ENCODE measurements around the gene UNC45B. TPM values are rescaled to one million over a fixed set of nuclear protein-coding genes. Genes with fewer than 3 reads are reported as not detected.

UNC45B gene
- total and polyA plus RNA-seq, 2 donors (not counting 3 experiments of a cell fraction or from before 2014, with no cell fraction given): not detected

GRCh38 chr17:35154196-35155165 is 6.9 kb downstream of the UNC45B start:
- Histone ChIP-seq H3K9me3 (replicated peaks; ENCODE audit: control insufficient read depth, insufficient read depth, low read length) (no peaks in the 10 kb centered on the region), H3K4me3 (replicated peaks in 1 of 3; ENCODE audit: insufficient read depth in 1 of 3, low read depth in 1 of 3, low read length in 3 of 3) (no peak overlapping the region), H3K4me1 (ENCODE audit: control insufficient read depth, extremely low read depth, insufficient read depth, low read length) (no peaks in the 10 kb centered on the region), H2AFZ (ENCODE audit: low read depth, low read length) (no peak overlapping the region), H3K9me1 (replicated peaks; ENCODE audit: control insufficient read depth, extremely low read depth, insufficient read depth, low read length) (no peaks in the 10 kb centered on the region), H3K9ac (replicated peaks; ENCODE audit: extremely low read depth, insufficient read depth, low read length) (no peak overlapping the region), H3K27ac (ENCODE audit: insufficient read depth, low read depth, low read length) (no peak overlapping the region), H3K79me2 (ENCODE audit: control insufficient read depth, insufficient read depth, low read length) (no peaks in the 10 kb centered on the region), H3K27me3 (ENCODE audit: control insufficient read depth in 2 of 2, insufficient read depth in 2 of 2, low read length in 2 of 2) (peaks cover 3 to 4% of the 10 kb centered on the region in 2 experiments), H3K4me2 (ENCODE audit: insufficient read depth, low read length) (no peak overlapping the region), H3K36me3 (ENCODE audit: control insufficient read depth in 2 of 2, extremely low read depth in 1 of 2, insufficient read depth in 2 of 2, low read length in 2 of 2) (no peaks in the 10 kb centered on the region), H4K20me1 (replicated peaks; ENCODE audit: control insufficient read depth, extremely low read depth, insufficient read depth, low read length) (no peaks in the 10 kb centered on the region)
- no peak for DNase-seq (ENCODE audit: low read depth, low spot score)
- ChIA-PET CTCF (no interaction called here), POLR2A (no interaction called here)
- TF ChIP-seq JUN (IDR thresholded peaks at IDR 0.05; ENCODE audit: borderline replicate concordance, insufficient read depth, insufficient read length, low read depth): no peak
- TF ChIP-seq MAX (IDR thresholded peaks at IDR 0.05; ENCODE audit: insufficient read depth, insufficient read length): no peak
- TF ChIP-seq POLR2AphosphoS5 (IDR thresholded peaks at IDR 0.05; ENCODE audit: insufficient read depth, low read depth, low read length): no peak
- TF ChIP-seq MYC (IDR thresholded peaks at IDR 0.05; ENCODE audit: low read depth, low read length): no peak
- no peak for TF ChIP-seq FOS (IDR thresholded peaks at IDR 0.05; ENCODE audit: borderline replicate concordance, insufficient read depth, low read length)
- TF ChIP-seq CTCF (IDR thresholded peaks at IDR 0.05; ENCODE audit: extremely low read depth in 1 of 2, insufficient read depth in 1 of 2, low read depth in 1 of 2, low read length in 2 of 2): no peak
- no peak for TF ChIP-seq EZH2 (IDR thresholded peaks at IDR 0.05; ENCODE audit: borderline replicate concordance, low read depth, low read length, severe bottlenecking)
- TF ChIP-seq GATA2 (IDR thresholded peaks at IDR 0.05; ENCODE audit: insufficient read depth, insufficient read length, low read depth, low read length): no peak
- no peak for TF ChIP-seq POLR2A (IDR thresholded peaks at IDR 0.05; ENCODE audit: low read depth, low read length)
- BruUV-seq (replicated peaks): no TSS peak
- dilution Hi-C loops (cut with MboI; ENCODE audit: extremely low pct_ligation_motif_present, low sequenced_read_pairs) (no loop called here), intact Hi-C loops (cut with micrococcal nuclease) (no loop called here)
- FAIRE-seq: no peak

All from endothelial cell of umbilical vein (primary cell).